GM12878 (cell line): ENCODE measurements around the gene AGAP1. TPM values are rescaled to one million over a fixed set of nuclear protein-coding genes. Genes with fewer than 3 reads are reported as not detected.

Experiments used
- ATAC-seq: fragments of 200-7000 bp; cut with Tn5 transposase; 3 replicates; pipeline ENCODE4 v1.9.1; 2020; ENCODE audit warnings: mild to moderate bottlenecking, moderate library complexity
- BruUV-seq: library from RNA; stranded (reverse); fragments of 400-500 nt; replicated peaks from 2 replicates; lab custom pipeline; 2021; lab: Mats Ljungman, UMichigan
- CTCF ChIA-PET: fragments of 300-600 bp; sonication (Branson Sonifier 250); formaldehyde crosslinking; extraction: SDS; loops from one replicate; lab custom pipeline; 2021; ENCODE audit warnings: inconsistent platforms; lab: Yijun Ruan, JAX
- POLR2A ChIA-PET: fragments of 350-600 bp; formaldehyde crosslinking; extraction: SDS; loops from one replicate; lab custom pipeline; 2021; ENCODE audit warnings: inconsistent platforms; lab: Charles Lee
- RAD21 ChIA-PET: fragments of 300-600 bp; sonication (Branson Sonifier 250); formaldehyde crosslinking; loops from one replicate; lab custom pipeline; 2023; ENCODE audit warnings: antibody characterized with exemption; ENCODE audit not compliant: unreplicated experiment; lab: Charles Lee
- SMC1A ChIA-PET: fragments of 300-600 bp; sonication (Branson Sonifier 250); formaldehyde crosslinking; loops from one replicate; lab custom pipeline; 2023; ENCODE audit not compliant: unreplicated experiment, uncharacterized antibody; lab: Charles Lee
- DNase-seq: peaks from one replicate; pipeline ENCODE4 v3.0.0-alpha.2; 2011; ENCODE audit warnings: low read depth, low spot score
- FAIRE-seq: peaks from 3 replicates; lab custom pipeline; 2011; peaks lifted over from hg19 to GRCh38; lab: Jason Lieb, UNC
- H2AFZ ChIP-seq: 2 replicates; pipeline ENCODE4 v1.6.0; 2011; ENCODE audit warnings: low read depth, low read length, control low read depth; ENCODE audit not compliant: control insufficient read depth
- H3K27ac ChIP-seq: 2 replicates; pipeline ENCODE4 v1.5.1; 2011; ENCODE audit warnings: control low read depth; ENCODE audit not compliant: control insufficient read depth, insufficient read depth
- H3K27me3 ChIP-seq, 2 experiments: replicated peaks in 1 of 2; 2 replicates each; pipeline versions ENCODE4 v1.6.0 to v1.6.1; 2011; ENCODE audit warnings: low read length in 1 of 2; ENCODE audit not compliant: control insufficient read depth in 2 of 2, insufficient read depth in 2 of 2
- H3K36me3 ChIP-seq, 2 experiments: 2 replicates each; pipeline ENCODE4 v1.5.1; 2011; ENCODE audit warnings: low read length in 1 of 2; ENCODE audit not compliant: control insufficient read depth in 2 of 2, insufficient read depth in 2 of 2
- H3K4me1 ChIP-seq: 2 replicates; pipeline ENCODE4 v1.6.1; 2011; ENCODE audit warnings: mild to moderate bottlenecking, low read length, moderate library complexity, mixed read lengths; ENCODE audit not compliant: control insufficient read depth, insufficient read depth
- H3K4me2 ChIP-seq: 2 replicates; pipeline ENCODE4 v1.6.0; 2011; ENCODE audit warnings: control low read depth; ENCODE audit not compliant: control insufficient read depth, insufficient read depth
- H3K4me3 ChIP-seq: fragments of 200-600 bp; sonication (generic); 2 replicates; pipeline ENCODE4 v1.5.1; 2016
- H3K79me2 ChIP-seq: 2 replicates; pipeline ENCODE4 v1.6.0; 2011; ENCODE audit warnings: low read length; ENCODE audit not compliant: control insufficient read depth, insufficient read depth
- H3K9ac ChIP-seq: 2 replicates; pipeline ENCODE4 v1.8.0; 2011; ENCODE audit warnings: low read length, control low read depth, mixed read lengths; ENCODE audit not compliant: control insufficient read depth, insufficient read depth
- H3K9me3 ChIP-seq: replicated peaks from 3 replicates; pipeline ENCODE4 v1.5.1; 2011; ENCODE audit warnings: mild to moderate bottlenecking, low read length; ENCODE audit not compliant: control insufficient read depth, insufficient read depth
- H4K20me1 ChIP-seq: 2 replicates; pipeline ENCODE4 v1.6.0; 2011; ENCODE audit not compliant: control insufficient read depth, insufficient read depth
- BACH1 ChIP-seq: fragments of 450-650 bp; IDR thresholded peaks from 2 replicates; pipeline ENCODE4 v1.6.1; 2017; ENCODE audit warnings: mild to moderate bottlenecking, borderline replicate concordance
- BMI1 ChIP-seq: fragments of 450-650 bp; IDR thresholded peaks from 2 replicates; pipeline ENCODE4 v1.6.1; 2016; ENCODE audit warnings: mild to moderate bottlenecking, moderate library complexity, borderline replicate concordance
- BRCA1 ChIP-seq: IDR thresholded peaks from 2 replicates; pipeline ENCODE4 v1.6.1; 2011; ENCODE audit warnings: low read depth, low read length, improper control_type of control experiment
- CBFB ChIP-seq: IDR thresholded peaks from 2 replicates; pipeline ENCODE4 v1.6.1; 2016; ENCODE audit warnings: antibody characterized with exemption, low read depth
- CREB1 ChIP-seq: IDR thresholded peaks from 2 replicates; pipeline ENCODE4 v1.6.1; 2012; ENCODE audit warnings: low read depth, mild to moderate bottlenecking, inconsistent platforms
- GABPA ChIP-seq: IDR thresholded peaks from 2 replicates; pipeline ENCODE4 v1.6.1; 2014; ENCODE audit warnings: antibody characterized with exemption, low read depth, mild to moderate bottlenecking, inconsistent platforms
- MTA3 ChIP-seq: IDR thresholded peaks from 2 replicates; pipeline ENCODE4 v1.6.1; 2012; ENCODE audit warnings: low read length, inconsistent platforms, borderline replicate concordance
- SMC3 ChIP-seq: IDR thresholded peaks from 2 replicates; pipeline ENCODE4 v1.6.1; 2011; ENCODE audit warnings: low read length, improper control_type of control experiment, borderline replicate concordance
- TARDBP ChIP-seq: IDR thresholded peaks from 2 replicates; pipeline ENCODE4 v1.6.1; 2016; ENCODE audit warnings: borderline replicate concordance
- YY1 ChIP-seq: IDR thresholded peaks from 2 replicates; pipeline ENCODE4 v1.6.1; 2011; ENCODE audit warnings: low read depth, mild to moderate bottlenecking, low read length
- ZNF207 ChIP-seq: fragments of 450-650 bp; IDR thresholded peaks from 2 replicates; pipeline ENCODE4 v1.6.1; 2014; ENCODE audit warnings: antibody characterized with exemption, mild to moderate bottlenecking, borderline replicate concordance
- WGBS: methylation state at CpG from one replicate; pipeline ENCODE4 v1.1.6; 2016; ENCODE audit warnings: low lambda C conversion rate; ENCODE audit not compliant: insufficient replicate concordance, insufficient coverage; ENCODE audit errors: missing lambda C conversion rate; 5-methylcytosine and 5-hydroxymethylcytosine counted together
- in situ Hi-C: fragments of 300-500 bp; cut with MboI; formaldehyde crosslinking; loops from 9 replicates; pipeline ENCODE4 v1.14.3; 2018; ENCODE audit warnings: mixed read lengths
- intact Hi-C: fragments of 100-400 bp; cut with micrococcal nuclease; formaldehyde crosslinking; loops from one replicate; pipeline ENCODE4 v1.14.2; 2022; ENCODE audit not compliant: unreplicated experiment
- polyA plus RNA-seq, 11 experiments: library from polyadenylated mRNA; depleted of rRNA in 4 of 11; unstranded in 6 of 11; stranded (reverse) in 5 of 11; fragments of >200 nt; fragmentation: Nextera tagmentation in 4 of 11; fragmentation: Illumina TruSeq in 1 of 11; extraction: Ambion mirVana in 4 of 11; extraction: Trizol in 1 of 11; gene quantifications; 1 replicate in 1 of 11; 2 replicates in 10 of 11; pipeline versions ENCODE4 v1.2.1 to v1.2.3, GENCODE V29; 2011 to 2016; ENCODE audit warnings: inconsistent platforms in 2 of 11, missing spikeins in 2 of 11, low read depth in 1 of 11
- total RNA-seq, 4 experiments: library from RNA; depleted of rRNA in 3 of 4; stranded (reverse); fragments of >200 nt in 3 of 4; fragmentation: Illumina TruSeq in 1 of 4; extraction: Trizol in 1 of 4; gene quantifications; 2 replicates each; pipeline versions ENCODE4 v1.2.1 to v1.2.3, GENCODE V29; 2013 to 2021
- TF ChIP-seq, protein P1 (sequence below): fragments of 450-650 bp; IDR thresholded peaks from 2 replicates; pipeline ENCODE4 v1.6.1; 2017; ENCODE audit warnings: low read depth, mild to moderate bottlenecking, moderate library complexity
- TF ChIP-seq, protein P2 (sequence below): IDR thresholded peaks from 2 replicates; pipeline ENCODE4 v1.6.1; 2012; ENCODE audit warnings: low read depth, low read length, improper control_type of control experiment
- TF ChIP-seq, protein P3 (sequence below): fragments of 450-650 bp; IDR thresholded peaks from 2 replicates; pipeline ENCODE4 v1.6.1; 2014; ENCODE audit warnings: mild to moderate bottlenecking
- TF ChIP-seq, protein P4 (sequence below): fragments of 450-650 bp; IDR thresholded peaks from 2 replicates; pipeline ENCODE4 v1.6.1; 2017; ENCODE audit warnings: mild to moderate bottlenecking, low read depth, inconsistent platforms; ENCODE audit not compliant: poor library complexity, severe bottlenecking
- TF ChIP-seq, protein P5 (sequence below): fragments of 450-650 bp; IDR thresholded peaks from 2 replicates; pipeline ENCODE4 v1.6.1; 2016; ENCODE audit warnings: mild to moderate bottlenecking

The AGAP1 gene
- total and polyA plus RNA-seq, 10 of the 15 experiments (the other 5 are each of a cell fraction or from before 2014, with no cell fraction given): 0.05 to 0.15 (median 0.06) TPM; not detected in 7

DNA sequence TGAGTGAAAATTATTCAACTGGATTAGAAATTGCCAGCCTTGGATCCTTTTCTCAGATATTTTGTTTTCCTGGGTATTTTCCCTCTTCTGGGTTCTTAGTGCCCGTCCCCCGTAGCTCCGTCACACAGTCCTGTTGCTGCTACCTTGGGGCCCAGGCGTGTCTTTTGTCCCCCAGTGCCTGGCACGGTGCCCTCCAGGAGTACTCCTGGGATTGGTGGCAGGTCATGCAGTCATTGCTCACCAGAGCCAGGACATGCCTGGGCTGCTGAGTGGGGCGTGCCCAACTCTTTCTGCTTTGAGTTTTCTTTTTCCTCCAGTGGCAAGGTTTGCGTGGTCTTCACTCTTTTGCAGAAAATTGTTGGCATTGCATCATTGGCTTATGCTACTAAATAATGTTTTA is 275.2 kb downstream of the AGAP1 start (continued):
- TF ChIP-seq SMC3 (no peak), CBFB (no peak), BMI1 (no peak), YY1 (no peak)

DNA sequence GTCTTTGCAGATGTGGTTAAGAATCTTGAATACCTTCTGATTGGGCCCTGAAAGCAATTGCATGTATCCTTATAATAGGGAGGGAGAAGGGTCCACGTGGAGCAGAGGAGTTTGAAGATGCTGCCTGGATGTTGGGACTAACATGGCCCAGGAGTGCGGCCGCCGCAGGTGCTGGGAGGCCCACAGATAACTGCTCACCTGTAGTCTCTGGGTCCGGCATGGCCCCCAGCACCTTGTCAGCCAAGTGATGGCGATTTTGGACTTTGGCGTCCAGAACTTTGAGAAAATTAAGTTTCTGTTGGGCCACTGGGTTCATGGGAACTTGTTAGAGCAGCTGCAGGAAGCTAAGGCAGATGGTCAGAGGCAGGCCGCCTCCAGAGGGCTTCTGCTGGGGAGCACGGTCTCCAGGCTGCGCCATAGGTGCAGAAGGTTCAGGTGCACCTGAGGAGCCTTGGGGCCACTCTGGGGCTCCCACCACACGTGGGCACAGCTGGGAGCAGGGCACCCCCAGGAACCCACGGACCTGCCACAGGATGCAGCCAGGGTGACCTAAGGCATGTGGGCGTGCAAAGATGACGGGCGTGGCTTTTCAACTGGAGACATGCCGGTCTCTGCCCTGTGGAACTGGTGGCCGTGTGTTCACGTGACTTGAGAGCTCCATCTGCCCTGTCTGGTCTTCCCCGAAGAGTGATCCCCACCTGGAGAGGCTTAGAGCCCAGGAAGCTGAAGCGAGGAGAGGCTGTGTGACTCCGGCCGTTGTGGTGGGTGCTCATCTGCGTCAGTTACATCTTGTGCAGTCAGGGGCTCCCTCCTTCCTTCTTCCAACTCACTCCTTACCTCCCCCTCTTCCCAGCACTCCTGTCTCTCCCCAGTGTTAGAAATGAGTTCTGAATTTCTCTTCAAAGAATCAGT is 277.3 kb downstream of the AGAP1 start:
- Histone ChIP-seq H3K9me3 (no peaks in the 10 kb centered on the region), H3K27me3 (no peaks in the 10 kb centered on the region; a peak in 1 of 4 replicates), H3K9ac (no peak overlapping the region), H3K4me2 (no peak overlapping the region), H3K4me3 (no peak overlapping the region), H3K4me1 (no peaks in the 10 kb centered on the region), H3K79me2 (no peaks in the 10 kb centered on the region), H3K27ac (no peak overlapping the region), H3K36me3 (no peaks in the 10 kb centered on the region), H2AFZ (no peak overlapping the region), H4K20me1 (no peaks in the 10 kb centered on the region)
- DNase-seq: no peak
- whole genome bisulfite sequencing: 43% methylated on average over 22 of the region's 23 CpGs
- ChIA-PET RAD21 (no interaction called here), SMC1A (no interaction called here), POLR2A (no interaction called here), CTCF (interaction anchor here (0.9 to 1.2 kb wide), 2 partner anchors 9 to 11 kb away, joined by 4 read pairs; no protein-coding TSS in a partner anchor)
- no peak for FAIRE-seq
- in situ Hi-C loops (loop anchor here (5.0 kb wide), 1 partner anchor 411 kb away; no protein-coding TSS in a partner anchor), intact Hi-C loops (no loop called here)
- ATAC-seq: no peak
- BruUV-seq: no TSS peak
- no peak for TF ChIP-seq GABPA
- TF ChIP-seq CREB1: no peak
- TF ChIP-seq ZNF207: no peak
- TF ChIP-seq, protein P1, sequence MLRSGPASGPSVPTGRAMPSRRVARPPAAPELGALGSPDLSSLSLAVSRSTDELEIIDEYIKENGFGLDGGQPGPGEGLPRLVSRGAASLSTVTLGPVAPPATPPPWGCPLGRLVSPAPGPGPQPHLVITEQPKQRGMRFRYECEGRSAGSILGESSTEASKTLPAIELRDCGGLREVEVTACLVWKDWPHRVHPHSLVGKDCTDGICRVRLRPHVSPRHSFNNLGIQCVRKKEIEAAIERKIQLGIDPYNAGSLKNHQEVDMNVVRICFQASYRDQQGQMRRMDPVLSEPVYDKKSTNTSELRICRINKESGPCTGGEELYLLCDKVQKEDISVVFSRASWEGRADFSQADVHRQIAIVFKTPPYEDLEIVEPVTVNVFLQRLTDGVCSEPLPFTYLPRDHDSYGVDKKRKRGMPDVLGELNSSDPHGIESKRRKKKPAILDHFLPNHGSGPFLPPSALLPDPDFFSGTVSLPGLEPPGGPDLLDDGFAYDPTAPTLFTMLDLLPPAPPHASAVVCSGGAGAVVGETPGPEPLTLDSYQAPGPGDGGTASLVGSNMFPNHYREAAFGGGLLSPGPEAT: no peak
- TF ChIP-seq, protein P2, sequence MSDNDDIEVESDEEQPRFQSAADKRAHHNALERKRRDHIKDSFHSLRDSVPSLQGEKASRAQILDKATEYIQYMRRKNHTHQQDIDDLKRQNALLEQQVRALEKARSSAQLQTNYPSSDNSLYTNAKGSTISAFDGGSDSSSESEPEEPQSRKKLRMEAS: no peak
- no peak for TF ChIP-seq BACH1
- TF ChIP-seq TARDBP: no peak
- no peak for TF ChIP-seq BRCA1
- no peak for TF ChIP-seq MTA3
- TF ChIP-seq, protein P3, sequence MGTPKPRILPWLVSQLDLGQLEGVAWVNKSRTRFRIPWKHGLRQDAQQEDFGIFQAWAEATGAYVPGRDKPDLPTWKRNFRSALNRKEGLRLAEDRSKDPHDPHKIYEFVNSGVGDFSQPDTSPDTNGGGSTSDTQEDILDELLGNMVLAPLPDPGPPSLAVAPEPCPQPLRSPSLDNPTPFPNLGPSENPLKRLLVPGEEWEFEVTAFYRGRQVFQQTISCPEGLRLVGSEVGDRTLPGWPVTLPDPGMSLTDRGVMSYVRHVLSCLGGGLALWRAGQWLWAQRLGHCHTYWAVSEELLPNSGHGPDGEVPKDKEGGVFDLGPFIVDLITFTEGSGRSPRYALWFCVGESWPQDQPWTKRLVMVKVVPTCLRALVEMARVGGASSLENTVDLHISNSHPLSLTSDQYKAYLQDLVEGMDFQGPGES: no peak
- TF ChIP-seq, protein P4, sequence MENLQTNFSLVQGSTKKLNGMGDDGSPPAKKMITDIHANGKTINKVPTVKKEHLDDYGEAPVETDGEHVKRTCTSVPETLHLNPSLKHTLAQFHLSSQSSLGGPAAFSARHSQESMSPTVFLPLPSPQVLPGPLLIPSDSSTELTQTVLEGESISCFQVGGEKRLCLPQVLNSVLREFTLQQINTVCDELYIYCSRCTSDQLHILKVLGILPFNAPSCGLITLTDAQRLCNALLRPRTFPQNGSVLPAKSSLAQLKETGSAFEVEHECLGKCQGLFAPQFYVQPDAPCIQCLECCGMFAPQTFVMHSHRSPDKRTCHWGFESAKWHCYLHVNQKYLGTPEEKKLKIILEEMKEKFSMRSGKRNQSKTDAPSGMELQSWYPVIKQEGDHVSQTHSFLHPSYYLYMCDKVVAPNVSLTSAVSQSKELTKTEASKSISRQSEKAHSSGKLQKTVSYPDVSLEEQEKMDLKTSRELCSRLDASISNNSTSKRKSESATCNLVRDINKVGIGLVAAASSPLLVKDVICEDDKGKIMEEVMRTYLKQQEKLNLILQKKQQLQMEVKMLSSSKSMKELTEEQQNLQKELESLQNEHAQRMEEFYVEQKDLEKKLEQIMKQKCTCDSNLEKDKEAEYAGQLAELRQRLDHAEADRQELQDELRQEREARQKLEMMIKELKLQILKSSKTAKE: no peak
- TF ChIP-seq, protein P5, sequence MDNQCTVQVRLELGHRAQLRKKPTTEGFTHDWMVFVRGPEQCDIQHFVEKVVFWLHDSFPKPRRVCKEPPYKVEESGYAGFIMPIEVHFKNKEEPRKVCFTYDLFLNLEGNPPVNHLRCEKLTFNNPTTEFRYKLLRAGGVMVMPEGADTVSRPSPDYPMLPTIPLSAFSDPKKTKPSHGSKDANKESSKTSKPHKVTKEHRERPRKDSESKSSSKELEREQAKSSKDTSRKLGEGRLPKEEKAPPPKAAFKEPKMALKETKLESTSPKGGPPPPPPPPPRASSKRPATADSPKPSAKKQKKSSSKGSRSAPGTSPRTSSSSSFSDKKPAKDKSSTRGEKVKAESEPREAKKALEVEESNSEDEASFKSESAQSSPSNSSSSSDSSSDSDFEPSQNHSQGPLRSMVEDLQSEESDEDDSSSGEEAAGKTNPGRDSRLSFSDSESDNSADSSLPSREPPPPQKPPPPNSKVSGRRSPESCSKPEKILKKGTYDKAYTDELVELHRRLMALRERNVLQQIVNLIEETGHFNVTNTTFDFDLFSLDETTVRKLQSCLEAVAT: no peak
